Measurements from ENCODE around the gene RNF6. TPM values are rescaled to one million over a fixed set of nuclear protein-coding genes. Genes with fewer than 3 reads are reported as not detected.

RNF6 gene
- total RNA-seq, 1 experiment from 2014 or later: 33.2 TPM

DNA sequence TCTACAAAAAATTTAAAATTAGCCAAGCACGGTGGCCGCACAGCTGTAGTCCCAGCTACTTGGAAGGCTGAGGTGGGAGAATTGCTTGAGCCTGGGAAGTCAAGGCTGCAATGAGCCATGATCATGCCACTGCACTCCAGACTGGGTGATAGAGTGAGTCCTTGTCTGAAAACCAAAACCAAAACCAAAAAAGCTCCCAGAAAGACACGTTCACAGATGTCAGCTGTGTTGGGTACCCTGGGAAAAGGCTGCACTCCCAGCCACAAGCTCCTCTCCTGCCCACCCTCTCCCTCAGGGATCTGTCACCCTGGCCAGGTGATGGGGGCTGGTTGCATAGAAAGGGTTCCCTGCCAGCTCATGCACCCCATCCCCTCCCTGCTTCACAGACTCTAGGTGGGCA lies 53.3 kb downstream of the RNF6 start:
- DNase-seq (ENCODE audit: low read depth, low spot score) (no peak), ATAC-seq (no peak)
- no peak overlapping the region for H3K4me2 ChIP-seq (ENCODE audit: low read length)
- no peaks in the 10 kb centered on the region for H3K9me2 ChIP-seq (ENCODE audit: insufficient read depth)
- intact Hi-C loops (cut with micrococcal nuclease): no loop called here
- no peaks in the 10 kb centered on the region for H3K4me1 ChIP-seq (ENCODE audit: control insufficient read depth in 1 of 2, insufficient read depth in 2 of 2, low read length in 2 of 2)
- no TSS peak for BruUV-seq (replicated peaks)
- CTCF ChIA-PET: no interaction called here
- no peak overlapping the region for H3K27ac ChIP-seq (ENCODE audit: low read depth, low read length)
- RAD21 ChIA-PET (ENCODE audit: low non-redundant PET in 1 of 2, low total read pairs in 2 of 2, uncharacterized antibody in 2 of 2, unreplicated experiment in 2 of 2): no interaction called here
- H3K36me3 ChIP-seq (ENCODE audit: control insufficient read depth in 1 of 2, insufficient read depth in 2 of 2, low read length in 2 of 2): no peaks in the 10 kb centered on the region
- H3K9me3 ChIP-seq (ENCODE audit: control insufficient read depth in 1 of 2, insufficient read depth in 1 of 2, low read depth in 1 of 2, low read length in 2 of 2): no peaks in the 10 kb centered on the region
- H3K27me3 ChIP-seq (ENCODE audit: insufficient read depth, low read length): peaks cover 10% of the 10 kb centered on the region
- TF ChIP-seq ELF1 (IDR thresholded peaks at IDR 0.05; ENCODE audit: borderline replicate concordance, low read depth) (no peak), JUND (IDR thresholded peaks at IDR 0.05) (no peak), EZH2phosphoT487 (IDR thresholded peaks at IDR 0.05; ENCODE audit: borderline replicate concordance) (no peak), EGR1 (IDR thresholded peaks at IDR 0.05; ENCODE audit: low read depth) (no peak)
- POLR2A ChIA-PET: no interaction called here
- no peaks in the 10 kb centered on the region for H3K79me2 ChIP-seq (ENCODE audit: insufficient read depth, low read length)
- H2AFZ ChIP-seq (ENCODE audit: low read depth, low read length, poor library complexity, severe bottlenecking): no peak overlapping the region
- H3K4me3 ChIP-seq (replicated peaks in 1 of 2; ENCODE audit: low read depth in 1 of 2, low read length in 2 of 2): no peak overlapping the region
- H3K9ac ChIP-seq (ENCODE audit: low read length): no peak overlapping the region
- H4K20me1 ChIP-seq (ENCODE audit: insufficient read depth): no peaks in the 10 kb centered on the region; the same call in 1 of the 2 replicates

GRCh38 chr13:26168237-26168814 lies 53.8 kb downstream of the RNF6 start:
- Histone ChIP-seq H3K9ac (ENCODE audit: low read length) (no peak overlapping the region), H3K36me3 (ENCODE audit: control insufficient read depth in 1 of 2, insufficient read depth in 2 of 2, low read length in 2 of 2) (no peaks in the 10 kb centered on the region), H3K4me1 (ENCODE audit: control insufficient read depth in 1 of 2, insufficient read depth in 2 of 2, low read length in 2 of 2) (no peaks in the 10 kb centered on the region), H3K4me2 (ENCODE audit: low read length) (no peak overlapping the region), H2AFZ (ENCODE audit: low read depth, low read length, poor library complexity, severe bottlenecking) (no peak overlapping the region), H4K20me1 (ENCODE audit: insufficient read depth) (no peaks in the 10 kb centered on the region; the same call in 1 of the 2 replicates), H3K27ac (ENCODE audit: low read depth, low read length) (no peak overlapping the region), H3K27me3 (ENCODE audit: insufficient read depth, low read length) (peaks cover 15% of the 10 kb centered on the region), H3K79me2 (ENCODE audit: insufficient read depth, low read length) (no peaks in the 10 kb centered on the region), H3K9me2 (ENCODE audit: insufficient read depth) (no peaks in the 10 kb centered on the region), H3K9me3 (ENCODE audit: control insufficient read depth in 1 of 2, insufficient read depth in 1 of 2, low read depth in 1 of 2, low read length in 2 of 2) (no peaks in the 10 kb centered on the region), H3K4me3 (replicated peaks in 1 of 2; ENCODE audit: low read depth in 1 of 2, low read length in 2 of 2) (no peak overlapping the region)
- CTCF ChIA-PET: no interaction called here
- ATAC-seq (no peak), DNase-seq (ENCODE audit: low read depth, low spot score) (no peak)
- TF ChIP-seq ELF1 (IDR thresholded peaks at IDR 0.05; ENCODE audit: borderline replicate concordance, low read depth): no peak
- TF ChIP-seq SRF (IDR thresholded peaks at IDR 0.05; ENCODE audit: low read depth): no peak
- TF ChIP-seq EZH2phosphoT487 (IDR thresholded peaks at IDR 0.05; ENCODE audit: borderline replicate concordance): no peak
- TF ChIP-seq ATF3 (IDR thresholded peaks at IDR 0.05): no peak
- TF ChIP-seq SP1 (IDR thresholded peaks at IDR 0.05; ENCODE audit: low read depth): no peak
- no peak for TF ChIP-seq POLR2AphosphoS5 (IDR thresholded peaks at IDR 0.05; ENCODE audit: low read depth, low read length)
- no peak for TF ChIP-seq RAD21 (IDR thresholded peaks at IDR 0.05; ENCODE audit: low read depth)
- TF ChIP-seq FOSL1 (IDR thresholded peaks at IDR 0.05; ENCODE audit: low read depth): no peak
- no peak for TF ChIP-seq CTCF (IDR thresholded peaks at IDR 0.05 in 2 of 3, conservative IDR thresholded peaks at IDR 0.05 in 1 of 3; ENCODE audit: borderline replicate concordance in 1 of 3, insufficient read depth in 1 of 3, low read depth in 2 of 3, low read length in 2 of 3)
- TF ChIP-seq ZNF274 (IDR thresholded peaks at IDR 0.05; ENCODE audit: low read depth, low read length): no peak
- TF ChIP-seq EGR1 (IDR thresholded peaks at IDR 0.05; ENCODE audit: low read depth): no peak
- TF ChIP-seq REST (IDR thresholded peaks at IDR 0.05; ENCODE audit: low read depth): no peak
- TF ChIP-seq CBX3 (IDR thresholded peaks at IDR 0.05; ENCODE audit: low read depth): no peak
- TF ChIP-seq POLR2A (IDR thresholded peaks at IDR 0.05; ENCODE audit: borderline replicate concordance, extremely low read depth, insufficient read depth, insufficient read length): no peak
- no peak for TF ChIP-seq EZH2 (IDR thresholded peaks at IDR 0.05)
- no peak for TF ChIP-seq CEBPB (IDR thresholded peaks at IDR 0.05; ENCODE audit: low read depth)
- no peak for TF ChIP-seq JUND (IDR thresholded peaks at IDR 0.05)
- no TSS peak for BruUV-seq (replicated peaks)
- intact Hi-C loops (cut with micrococcal nuclease): no loop called here
- RAD21 ChIA-PET (ENCODE audit: low non-redundant PET in 1 of 2, low total read pairs in 2 of 2, uncharacterized antibody in 2 of 2, unreplicated experiment in 2 of 2): no interaction called here
- POLR2A ChIA-PET: no interaction called here
